B cell (primary cell): ENCODE data around the gene ITIH1.

Experiments
- CTCF ChIP-seq: fragments of 200-600 bp; IDR thresholded peaks from one replicate; pipeline ENCODE4 v1.8.0; 2022; ENCODE audit warnings: antibody characterized with exemption, mild to moderate bottlenecking
- EZH2 ChIP-seq: IDR thresholded peaks from 2 replicates; pipeline ENCODE4 v1.6.1; 2012; ENCODE audit warnings: borderline replicate concordance, low read depth, mild to moderate bottlenecking, moderate library complexity, low read length; ENCODE audit not compliant: insufficient read depth, poor library complexity, severe bottlenecking

DNA sequence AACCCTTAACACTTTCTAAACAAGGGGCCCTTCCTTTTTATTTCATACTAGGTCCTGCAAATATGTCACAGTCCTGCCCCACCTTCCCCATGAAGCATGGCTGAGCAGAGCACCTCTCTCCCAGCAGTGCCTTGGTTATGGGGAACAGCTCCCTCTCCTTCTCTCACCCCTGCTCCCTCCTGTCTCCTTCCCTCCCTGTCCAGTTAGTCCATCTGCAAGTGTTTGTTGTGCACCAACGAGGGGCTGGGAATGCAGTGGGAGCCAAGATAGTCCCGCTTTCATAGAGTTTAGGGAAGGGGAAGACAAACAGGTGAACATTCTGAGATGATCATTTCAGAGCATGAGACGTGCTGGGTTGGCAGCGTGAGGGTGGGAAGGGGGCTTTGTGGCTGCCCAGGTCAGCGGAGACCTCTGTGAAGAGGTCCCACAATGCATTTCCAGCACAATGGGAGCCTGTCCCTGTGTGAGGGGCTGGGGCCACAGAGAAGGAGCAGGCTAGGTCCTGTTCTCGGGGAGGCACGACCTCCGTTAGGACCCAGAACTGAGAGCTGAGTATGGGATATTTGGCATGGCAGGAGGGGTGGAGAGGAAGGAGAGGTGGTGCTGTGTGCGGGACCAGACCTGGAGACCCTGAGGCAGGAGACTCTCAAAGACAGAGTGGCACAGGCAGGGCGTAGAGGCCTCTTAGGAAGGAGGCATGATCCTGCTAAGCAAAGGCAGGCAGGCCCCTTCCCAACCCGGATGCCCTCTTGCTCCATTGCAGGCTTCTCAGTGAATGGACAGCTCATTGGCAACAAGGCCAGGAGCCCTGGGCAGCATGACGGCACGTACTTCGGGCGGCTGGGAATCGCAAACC lies 11.7 kb downstream of the ITIH1 start:
- no peak for TF ChIP-seq CTCF
- no peak for TF ChIP-seq EZH2
